Forelimb muscle (tissue), 1 donor: ENCODE results near the gene ARF3. TPM values are rescaled to one million over a fixed set of nuclear protein-coding genes. Genes with fewer than 3 reads are reported as not detected.
"Not testable (repeated sequence)": the region's sequence is repeated elsewhere in the genome, so short reads cannot be mapped to it uniquely, and the experiment has no call there.

Experiments
- DNase-seq: peaks from one replicate; pipeline ENCODE4 v3.0.0-alpha.2; 2013; ENCODE audit warnings: low read depth
- polyA plus RNA-seq: library from polyadenylated mRNA; unstranded; fragments of 120-200 nt; gene quantifications from one replicate; pipeline ENCODE4 v1.2.1, GENCODE V29; 2013; ENCODE audit not compliant: insufficient read length

ARF3 gene
- polyA plus RNA-seq, 1 donor: 42.5 TPM

DNA sequence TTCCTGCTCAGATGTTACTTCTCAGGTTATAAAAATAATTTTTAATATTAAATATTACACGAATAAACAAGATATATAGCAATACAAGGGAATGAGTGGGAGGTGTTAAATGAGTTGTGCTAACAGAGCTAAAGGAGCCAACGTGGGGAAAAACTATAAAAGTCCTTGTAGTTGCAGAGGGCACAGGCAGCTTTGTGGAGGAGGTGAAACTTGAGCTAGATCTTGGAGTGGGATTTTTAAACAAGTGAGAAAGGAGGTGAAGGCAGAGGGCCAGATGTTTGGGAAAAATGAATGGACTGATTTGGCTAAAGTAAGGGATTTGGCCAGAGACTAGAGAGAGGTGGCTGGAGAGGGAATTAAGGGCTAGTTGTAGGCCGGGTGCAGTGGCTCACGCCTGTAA, 26.8 kb downstream of the ARF3 start:
- no peak for DNase-seq

DNA sequence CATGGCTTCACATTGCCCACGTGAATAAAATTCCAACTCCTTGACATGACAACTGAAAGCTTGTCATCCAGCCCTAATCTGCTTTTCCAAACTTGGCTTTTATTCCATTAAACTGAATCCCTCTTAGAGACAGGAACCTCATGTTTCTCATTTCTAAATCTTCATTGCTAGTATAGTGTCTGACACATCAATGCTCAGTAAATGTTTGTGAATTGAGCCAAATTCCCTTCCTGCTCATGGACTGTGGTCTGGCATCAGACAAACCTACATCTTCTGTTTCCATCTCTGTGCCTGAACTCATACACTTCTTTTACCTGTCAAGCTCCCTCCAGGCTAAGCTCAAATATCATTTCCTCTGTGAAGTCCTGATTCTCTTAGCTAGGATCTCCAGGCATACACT, 27.7 kb downstream of the ARF3 start:
- no peak for DNase-seq

DNA sequence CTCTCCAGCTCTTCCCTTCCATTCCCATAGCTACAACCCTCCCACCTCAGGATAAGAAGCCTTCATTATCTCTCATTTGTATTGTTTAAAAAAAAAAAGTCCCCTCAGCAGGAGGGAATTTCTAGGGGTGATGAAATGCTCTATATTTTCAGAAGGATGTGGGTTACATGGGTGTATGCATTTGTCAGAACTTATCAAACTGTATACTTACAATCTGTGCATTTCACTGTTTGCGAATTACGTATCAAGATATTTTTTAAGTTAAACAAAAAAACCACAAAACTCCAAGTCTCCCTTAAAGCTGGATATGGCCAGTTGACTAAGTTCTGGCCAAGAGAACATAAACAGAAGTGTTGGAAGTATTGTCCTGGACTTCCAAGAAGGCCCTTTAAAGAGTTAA, 30.0 kb downstream of the ARF3 start:
- DNase-seq: no peak

DNA sequence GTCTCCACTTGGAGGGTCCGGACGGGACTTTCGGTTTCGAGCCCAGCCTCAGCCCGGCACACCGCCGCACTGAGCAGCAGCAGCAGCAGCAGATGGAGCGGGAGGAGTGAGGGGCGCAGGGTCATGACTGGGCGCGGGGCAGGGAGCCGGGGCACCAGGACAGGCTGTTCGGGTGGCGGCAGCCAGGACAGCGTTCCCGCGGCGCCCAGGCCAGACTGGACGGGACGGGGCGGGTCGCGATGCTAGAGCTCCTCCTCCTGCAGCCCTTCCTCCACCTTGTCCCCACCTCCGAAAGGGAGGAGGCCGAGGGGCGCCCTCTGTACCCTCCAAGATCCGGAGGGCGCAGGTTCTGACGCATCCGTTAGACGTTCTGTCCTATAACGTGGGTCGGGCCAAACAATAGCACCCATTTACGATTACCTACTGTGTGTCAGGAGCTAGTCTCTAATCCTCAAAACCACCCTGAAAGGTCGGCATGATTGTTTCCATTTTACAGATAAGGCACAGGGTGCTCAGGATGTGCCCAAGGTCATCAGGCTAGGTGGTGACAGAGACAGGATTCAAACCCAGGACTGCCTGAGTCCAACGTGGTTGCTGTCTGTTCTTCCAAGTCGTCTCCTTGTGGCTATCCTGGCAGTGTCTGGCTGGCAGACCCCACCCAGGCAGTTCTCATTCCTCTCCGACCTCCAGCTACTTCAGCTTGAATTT, 31.8 kb downstream of the ARF3 start, which contains the start of gene FKBP11:
FKBP11 (minus strand) TSS at position 189 of the 708 bp plus-strand sequence; CDS start at position 125, 64 bp downstream.
- DNase-seq: no peak

DNA sequence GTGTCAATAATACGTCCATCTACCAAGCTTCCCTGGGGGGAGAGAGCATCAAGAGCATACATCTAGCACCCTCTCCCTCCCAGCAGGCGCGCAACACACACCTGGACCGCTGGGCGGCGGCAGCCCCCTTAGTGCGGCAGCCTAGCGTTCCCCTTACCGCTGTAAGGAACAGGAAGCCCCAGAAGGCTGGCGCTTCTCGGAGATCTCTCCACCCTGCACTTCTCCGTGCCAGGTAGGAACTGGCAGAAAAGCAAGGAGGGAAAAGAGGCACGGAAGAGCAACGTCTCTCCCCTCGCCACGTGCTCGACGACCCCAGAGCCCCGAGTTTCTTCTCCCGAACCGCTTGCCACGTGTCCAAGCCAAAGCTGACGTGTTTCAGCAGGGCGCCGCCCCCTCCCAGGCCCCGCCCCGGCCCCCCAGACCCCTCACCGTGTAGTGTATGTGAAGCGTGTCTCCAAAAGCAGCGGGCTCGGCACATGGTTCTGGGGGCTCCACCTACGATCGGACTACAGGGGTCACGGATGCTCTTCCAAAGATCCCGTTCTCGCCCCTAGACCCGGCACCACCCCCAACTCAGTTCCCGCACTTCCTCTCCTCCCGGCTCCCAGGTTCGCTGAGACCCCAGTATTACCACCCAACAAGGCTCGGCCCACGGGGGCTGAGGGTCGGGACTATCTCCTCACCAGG, 32.5 kb downstream of the ARF3 start:
- no peak for DNase-seq

DNA sequence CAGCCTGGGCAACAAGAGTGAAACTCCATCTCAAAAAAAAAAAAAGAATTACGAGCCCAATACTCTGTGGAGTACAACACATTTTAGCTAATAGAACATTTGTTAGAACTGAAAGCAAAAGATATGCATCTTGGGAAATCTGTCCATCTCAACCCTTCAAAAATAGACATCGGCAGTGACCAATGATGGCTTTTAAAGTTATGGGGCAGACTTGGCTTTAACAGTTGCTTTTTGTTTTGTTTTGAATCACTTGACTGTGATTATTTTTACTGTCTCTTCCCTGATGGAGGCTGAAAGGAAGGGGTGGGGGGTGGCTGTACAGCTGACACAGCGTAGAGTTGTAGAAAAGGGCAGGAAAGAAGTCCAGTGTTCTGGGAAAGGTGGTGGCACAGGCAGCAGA, 34.2 kb downstream of the ARF3 start:
- no peak for DNase-seq

DNA sequence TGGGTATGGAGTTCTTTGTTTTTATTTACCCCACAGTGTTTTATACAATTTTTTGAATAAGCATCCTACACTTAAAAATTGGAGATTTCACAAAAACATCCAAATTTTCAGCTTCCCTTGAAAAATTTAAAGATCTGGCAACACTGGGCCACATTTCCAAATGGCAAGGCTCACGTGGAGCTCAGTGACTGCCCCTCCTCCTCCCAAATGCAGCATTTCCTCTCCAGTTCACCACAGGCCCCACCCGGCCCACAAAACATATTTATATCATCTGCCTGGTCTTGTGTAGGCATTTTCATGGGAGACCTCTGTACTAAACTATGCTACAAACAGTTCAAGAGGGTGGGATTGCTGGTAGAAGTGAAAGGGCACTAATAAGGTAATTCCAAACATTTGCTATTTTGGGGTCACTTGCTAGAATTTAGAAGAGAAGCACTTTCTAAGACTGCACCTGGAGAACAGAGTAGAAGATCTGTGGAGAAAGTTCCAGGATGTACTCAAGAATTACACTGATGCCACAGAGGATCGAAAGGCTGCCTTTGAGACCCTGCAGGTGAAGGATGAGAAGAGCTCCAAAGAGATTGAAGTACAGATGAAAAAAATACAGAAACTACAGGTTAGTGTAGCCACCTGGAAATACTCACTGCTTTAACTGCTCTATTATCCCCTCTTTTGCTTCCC, 39.3 kb downstream of the ARF3 start:
- no peak for DNase-seq

DNA sequence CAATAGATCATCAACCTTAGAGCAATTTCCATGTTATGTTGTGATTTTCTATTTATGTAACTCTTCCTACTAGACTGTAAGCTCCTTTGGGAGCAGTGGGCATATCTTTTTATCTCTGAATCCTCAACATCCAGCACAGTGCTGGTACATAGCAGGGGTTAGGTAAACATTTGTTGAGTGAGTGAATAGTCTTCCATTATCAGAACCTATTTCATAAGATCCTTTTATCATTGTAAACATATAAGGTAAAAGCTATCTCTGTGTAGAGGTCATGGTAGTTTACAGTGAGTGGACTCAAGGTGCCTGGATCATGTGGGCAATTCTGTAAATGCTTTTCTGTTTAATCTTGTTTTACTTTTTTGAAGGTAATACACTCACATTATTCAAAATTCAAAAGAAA, 47.1 kb downstream of the ARF3 start:
- DNase-seq: no peak

DNA sequence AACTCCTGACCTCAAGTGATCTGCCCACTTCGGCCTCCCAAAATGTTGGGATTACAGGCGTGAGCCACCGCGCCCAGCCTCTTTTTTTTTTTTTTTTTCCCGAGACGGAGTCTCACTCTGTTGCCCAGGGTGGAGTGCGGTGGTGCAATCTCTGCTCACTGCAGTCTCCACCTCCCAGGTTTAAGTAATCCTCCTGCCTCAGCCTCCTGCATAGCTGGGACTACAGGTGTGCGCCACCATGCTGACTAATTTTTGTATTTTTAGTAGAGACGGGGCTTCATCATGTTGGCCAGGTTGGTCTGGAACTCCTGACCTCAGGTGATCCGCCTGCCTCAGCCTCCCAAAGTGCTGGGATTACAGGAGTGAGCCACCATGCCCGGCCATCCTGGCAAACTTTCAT, 47.6 kb downstream of the ARF3 start:
- DNase-seq: not testable (repeated sequence)

DNA sequence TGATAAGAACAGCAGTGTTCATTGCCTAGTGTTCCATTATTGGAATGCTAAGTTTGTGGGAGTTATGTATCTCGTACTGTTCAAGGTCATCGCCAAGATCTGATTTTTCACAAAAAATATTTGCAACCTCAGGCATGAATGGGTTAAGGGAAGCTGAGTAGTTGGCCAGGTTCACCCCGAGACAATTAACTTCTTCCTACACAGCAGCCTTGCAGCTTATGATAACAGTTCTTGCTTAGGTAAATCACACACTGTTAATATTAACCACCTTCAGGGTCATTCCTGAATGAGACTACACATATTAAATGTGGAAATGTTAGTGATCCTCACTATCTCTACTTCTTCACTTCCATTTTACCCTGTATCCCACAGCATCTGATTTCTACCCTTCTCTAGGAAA, 50.0 kb downstream of the ARF3 start:
- no peak for DNase-seq

DNA sequence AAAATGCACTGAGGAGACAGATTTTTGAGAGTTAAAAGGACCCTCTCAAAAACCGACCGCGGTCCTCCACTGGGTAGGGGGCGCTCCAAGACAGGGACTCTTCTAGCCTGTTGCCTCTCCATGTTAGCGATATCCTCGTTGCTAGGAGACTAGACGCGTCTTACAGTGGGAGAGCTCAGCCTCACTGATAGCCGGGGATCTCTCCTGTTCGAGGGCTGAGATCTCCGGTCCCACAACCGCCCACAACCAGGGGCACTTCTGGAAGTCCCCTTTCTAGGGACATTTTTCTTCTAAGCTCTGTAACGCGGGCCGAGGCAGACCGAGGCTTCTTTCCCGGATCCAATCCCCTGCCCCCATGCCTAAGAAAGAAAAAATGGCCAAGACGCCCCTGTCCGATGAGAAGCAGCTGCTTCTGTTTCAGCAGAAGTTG, 53.3 kb downstream of the ARF3 start:
- DNase-seq: peak; percentile 65

DNA sequence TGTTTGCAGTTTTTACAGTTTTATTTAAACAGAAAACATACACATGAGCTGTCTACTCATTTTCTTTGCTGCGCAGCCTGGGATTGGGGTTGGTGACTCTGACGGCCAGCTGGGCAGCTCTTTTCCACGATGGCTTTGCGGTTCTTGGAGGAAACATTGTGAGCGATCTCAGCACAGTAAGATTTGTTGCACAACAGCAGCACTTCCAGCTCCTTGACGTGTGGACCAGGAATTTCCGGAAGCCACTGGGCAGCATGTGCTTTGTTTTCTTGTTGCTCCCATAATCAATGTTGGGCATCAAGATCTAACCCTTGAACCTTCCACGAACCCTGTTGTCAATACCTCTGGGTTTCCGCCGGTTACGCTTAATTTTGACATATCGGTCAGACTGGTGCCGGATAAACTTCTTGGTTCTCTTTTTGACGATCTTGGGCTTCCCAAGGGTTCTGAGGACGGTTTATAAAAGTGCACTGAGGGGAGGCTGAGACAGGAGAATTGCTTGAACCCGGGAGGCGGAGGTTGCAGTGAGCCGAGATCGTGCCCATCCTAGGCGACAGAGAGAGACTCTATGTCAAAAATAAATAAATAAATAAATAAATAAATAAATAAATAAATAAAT, 53.8 kb downstream of the ARF3 start:
- no peak for DNase-seq

DNA sequence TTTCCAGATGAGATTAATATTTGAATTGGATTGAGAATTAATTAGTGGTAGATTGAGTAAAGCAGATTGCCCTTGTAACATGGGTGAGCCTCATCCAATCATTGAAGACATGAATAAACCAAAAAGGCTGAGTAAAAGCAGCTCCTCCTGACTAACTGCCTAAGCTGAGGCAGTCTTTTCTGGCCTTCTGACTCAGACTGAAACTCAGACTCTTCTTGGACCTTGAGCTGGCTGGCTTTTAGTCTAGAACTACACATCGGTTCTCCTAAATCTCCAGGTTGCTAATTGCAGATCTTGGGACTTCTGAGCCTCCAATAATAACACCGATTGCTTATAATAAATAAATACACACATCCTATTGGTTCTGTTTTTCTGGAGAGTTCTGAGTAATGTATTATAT, 56.0 kb downstream of the ARF3 start:
- DNase-seq: no peak

DNA sequence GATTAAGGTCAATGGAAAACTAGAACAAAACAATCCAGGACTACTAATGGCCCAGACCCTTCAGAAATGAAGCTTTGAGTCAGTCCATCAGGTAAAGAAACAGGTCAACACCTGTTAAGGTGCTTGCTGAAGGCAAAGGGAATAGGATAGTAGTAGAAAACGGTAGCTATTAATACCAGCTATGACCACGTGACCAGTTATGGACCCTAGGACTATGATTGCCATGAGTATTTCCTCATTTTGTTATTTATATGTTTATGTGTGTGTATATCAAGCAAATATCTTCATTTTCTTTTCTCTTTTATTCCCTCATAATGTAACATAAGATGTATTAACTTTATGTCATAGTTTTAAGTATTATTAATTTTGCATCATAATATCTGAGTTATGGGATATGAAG, 57.6 kb downstream of the ARF3 start:
- DNase-seq: no peak

DNA sequence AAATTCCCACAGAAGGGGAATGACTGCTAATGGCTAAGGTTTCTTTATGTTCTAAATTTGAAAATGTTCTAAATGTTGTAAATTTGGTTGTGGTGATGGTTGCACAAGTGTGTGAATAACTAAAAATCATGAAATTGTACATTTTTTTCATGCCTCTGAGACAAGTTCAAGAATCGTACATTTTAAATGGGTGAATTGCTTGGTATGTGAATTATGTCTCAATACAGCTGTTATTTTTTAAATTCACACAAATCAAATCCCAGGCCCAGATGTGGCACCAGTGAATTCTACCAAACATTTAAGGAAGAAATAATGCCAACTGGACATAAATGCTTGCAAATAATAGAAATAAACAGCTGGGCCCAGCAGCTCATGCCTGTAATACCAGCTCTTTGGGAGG, 63.0 kb downstream of the ARF3 start:
- DNase-seq: no peak

DNA sequence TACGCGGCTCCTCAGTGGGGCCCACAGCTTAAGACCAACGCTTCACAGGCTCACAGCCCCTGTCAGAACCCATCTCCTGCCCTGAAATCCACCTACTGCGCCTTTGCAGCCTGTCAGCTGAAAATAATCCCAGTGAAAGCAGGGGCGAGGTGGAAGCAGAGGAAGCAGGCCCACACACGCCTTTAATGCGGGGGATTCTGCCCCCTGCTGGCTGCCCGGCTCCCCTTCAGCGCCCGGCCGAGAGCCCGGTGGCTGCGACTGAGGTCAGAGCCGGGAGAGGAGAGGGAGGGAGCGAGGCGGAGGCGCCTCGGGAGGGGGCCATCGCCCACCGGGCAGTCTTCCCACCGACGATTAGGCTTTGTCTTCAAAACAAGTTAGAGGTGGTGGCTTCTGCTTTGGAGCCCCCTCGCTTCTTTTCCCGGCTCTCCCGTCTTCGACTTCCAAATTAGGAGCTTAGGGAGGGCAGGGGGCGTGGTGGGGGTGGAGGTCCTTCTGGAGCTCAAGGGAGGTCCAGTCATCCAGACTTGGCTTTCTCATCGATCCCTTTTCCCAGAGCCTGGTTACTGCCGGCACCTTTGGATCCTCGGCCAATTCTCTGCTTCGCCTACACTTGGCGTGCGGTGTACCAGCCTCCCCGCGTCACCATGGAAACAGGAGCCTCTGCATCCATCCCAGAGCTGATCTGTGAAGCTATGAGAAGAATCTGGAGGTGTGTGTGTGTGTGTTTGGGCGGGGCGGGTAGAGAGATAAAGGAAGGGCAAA, 66.4 kb downstream of the ARF3 start:
- peak; percentile 20 for DNase-seq

DNA sequence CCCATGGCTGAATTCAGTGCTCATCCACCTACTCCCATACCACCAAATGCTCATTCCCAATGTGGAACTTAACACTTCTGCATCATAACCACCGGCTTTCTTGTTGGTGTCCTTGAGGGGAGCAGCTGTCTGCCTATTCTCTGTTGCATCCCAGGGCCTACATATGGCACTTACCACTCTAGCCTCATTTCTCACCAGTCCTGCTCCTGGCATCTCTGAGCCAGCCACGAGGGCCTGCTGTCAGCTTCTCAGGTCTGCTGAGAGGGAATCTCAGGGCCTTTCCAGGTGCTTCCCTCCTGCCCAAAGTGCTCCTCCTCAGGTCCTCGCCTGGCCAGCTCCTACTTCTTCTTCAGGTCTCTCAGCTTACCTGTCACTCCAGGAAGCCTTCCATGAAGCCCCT, 67.6 kb downstream of the ARF3 start:
- DNase-seq: no peak
